ENCODE measurements around the gene SEMA4C. TPM values are rescaled to one million over a fixed set of nuclear protein-coding genes. Genes with fewer than 3 reads are reported as not detected.

Gene SEMA4C
- polyA plus RNA-seq, 1 donor (not counting 4 experiments of a cell fraction or from before 2014, with no cell fraction given) = 7.5 TPM

DNA sequence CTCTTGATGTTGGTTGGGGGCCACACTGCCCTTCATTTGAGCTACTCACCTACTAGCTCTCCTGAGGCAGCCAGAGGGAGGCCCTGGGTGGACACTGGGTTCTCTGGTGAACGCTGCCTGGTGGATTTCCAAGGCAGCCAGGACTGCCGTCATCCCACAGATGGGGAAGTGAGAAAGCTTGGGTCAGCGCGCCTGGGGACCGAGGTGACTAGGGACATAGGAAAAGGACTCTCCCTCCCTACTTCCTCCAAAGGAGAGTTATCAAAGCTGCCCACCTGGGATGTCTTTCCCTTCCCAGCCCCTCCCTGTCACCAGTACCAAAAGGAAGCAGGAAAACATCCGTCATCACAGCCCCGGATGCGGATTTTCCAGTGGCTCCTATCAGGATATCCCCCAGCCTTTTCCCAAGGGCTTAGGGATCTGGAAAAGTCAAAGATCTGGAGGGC is 3.8 kb upstream of the SEMA4C start:
- H3K9me3 ChIP-seq (ENCODE audit: control insufficient read depth, low read depth, low read length) = no peaks in the 10 kb centered on the region
- no peaks in the 10 kb centered on the region for H3K79me2 ChIP-seq (ENCODE audit: control insufficient read depth, insufficient read depth, low read length)
- H3K4me2 ChIP-seq (ENCODE audit: control insufficient read depth, extremely low read depth, insufficient read depth, low read depth, low read length) = no peak overlapping the region
- H3K4me3 ChIP-seq (ENCODE audit: control insufficient read depth in 2 of 3, extremely low read depth in 1 of 3, insufficient read depth in 2 of 3, low read depth in 1 of 3, low read length in 3 of 3) = no peak overlapping the region
- no peaks in the 10 kb centered on the region for H3K36me3 ChIP-seq (ENCODE audit: control insufficient read depth in 2 of 2, extremely low read depth in 1 of 2, insufficient read depth in 2 of 2, low read length in 2 of 2)
- TF ChIP-seq, protein P1, sequence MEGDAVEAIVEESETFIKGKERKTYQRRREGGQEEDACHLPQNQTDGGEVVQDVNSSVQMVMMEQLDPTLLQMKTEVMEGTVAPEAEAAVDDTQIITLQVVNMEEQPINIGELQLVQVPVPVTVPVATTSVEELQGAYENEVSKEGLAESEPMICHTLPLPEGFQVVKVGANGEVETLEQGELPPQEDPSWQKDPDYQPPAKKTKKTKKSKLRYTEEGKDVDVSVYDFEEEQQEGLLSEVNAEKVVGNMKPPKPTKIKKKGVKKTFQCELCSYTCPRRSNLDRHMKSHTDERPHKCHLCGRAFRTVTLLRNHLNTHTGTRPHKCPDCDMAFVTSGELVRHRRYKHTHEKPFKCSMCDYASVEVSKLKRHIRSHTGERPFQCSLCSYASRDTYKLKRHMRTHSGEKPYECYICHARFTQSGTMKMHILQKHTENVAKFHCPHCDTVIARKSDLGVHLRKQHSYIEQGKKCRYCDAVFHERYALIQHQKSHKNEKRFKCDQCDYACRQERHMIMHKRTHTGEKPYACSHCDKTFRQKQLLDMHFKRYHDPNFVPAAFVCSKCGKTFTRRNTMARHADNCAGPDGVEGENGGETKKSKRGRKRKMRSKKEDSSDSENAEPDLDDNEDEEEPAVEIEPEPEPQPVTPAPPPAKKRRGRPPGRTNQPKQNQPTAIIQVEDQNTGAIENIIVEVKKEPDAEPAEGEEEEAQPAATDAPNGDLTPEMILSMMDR (optimal IDR thresholded peaks at IDR 0.05 in 1 of 3, IDR thresholded peaks at IDR 0.05 in 1 of 3, conservative IDR thresholded peaks at IDR 0.05 in 1 of 3; ENCODE audit: extremely low read depth in 1 of 3, insufficient read depth in 2 of 3, low read length in 3 of 3) = no peak
- no peak for TF ChIP-seq EZH2 (IDR thresholded peaks at IDR 0.05; ENCODE audit: low read length)
- dilution Hi-C loops (cut with MboI; ENCODE audit: extremely low pct_ligation_motif_present, low sequenced_read_pairs) = no loop called here
- no peak overlapping the region for H3K27ac ChIP-seq (ENCODE audit: control insufficient read depth, insufficient read depth, low read length)
- H2AFZ ChIP-seq (ENCODE audit: control insufficient read depth, low read length) = no peak overlapping the region
- H3K9me1 ChIP-seq (ENCODE audit: control insufficient read depth, extremely low read depth, insufficient read depth, low read length) = peaks cover 3% of the 10 kb centered on the region
- FAIRE-seq (no peak), DNase-seq (ENCODE audit: low read depth, low spot score) (no peak)
- H3K9ac ChIP-seq (ENCODE audit: control insufficient read depth, extremely low read depth, insufficient read depth, low read length) = peak overlapping the region; percentile 22
- H3K4me1 ChIP-seq (ENCODE audit: control insufficient read depth, extremely low read depth, insufficient read depth, low read length) = peaks cover 32% of the 10 kb centered on the region
- H3K27me3 ChIP-seq (ENCODE audit: control insufficient read depth, extremely low read depth, insufficient read depth, low read length) = peaks cover 3% of the 10 kb centered on the region
- no peaks in the 10 kb centered on the region for H4K20me1 ChIP-seq (ENCODE audit: control insufficient read depth, extremely low read depth, insufficient read depth, low read length)

DNA sequence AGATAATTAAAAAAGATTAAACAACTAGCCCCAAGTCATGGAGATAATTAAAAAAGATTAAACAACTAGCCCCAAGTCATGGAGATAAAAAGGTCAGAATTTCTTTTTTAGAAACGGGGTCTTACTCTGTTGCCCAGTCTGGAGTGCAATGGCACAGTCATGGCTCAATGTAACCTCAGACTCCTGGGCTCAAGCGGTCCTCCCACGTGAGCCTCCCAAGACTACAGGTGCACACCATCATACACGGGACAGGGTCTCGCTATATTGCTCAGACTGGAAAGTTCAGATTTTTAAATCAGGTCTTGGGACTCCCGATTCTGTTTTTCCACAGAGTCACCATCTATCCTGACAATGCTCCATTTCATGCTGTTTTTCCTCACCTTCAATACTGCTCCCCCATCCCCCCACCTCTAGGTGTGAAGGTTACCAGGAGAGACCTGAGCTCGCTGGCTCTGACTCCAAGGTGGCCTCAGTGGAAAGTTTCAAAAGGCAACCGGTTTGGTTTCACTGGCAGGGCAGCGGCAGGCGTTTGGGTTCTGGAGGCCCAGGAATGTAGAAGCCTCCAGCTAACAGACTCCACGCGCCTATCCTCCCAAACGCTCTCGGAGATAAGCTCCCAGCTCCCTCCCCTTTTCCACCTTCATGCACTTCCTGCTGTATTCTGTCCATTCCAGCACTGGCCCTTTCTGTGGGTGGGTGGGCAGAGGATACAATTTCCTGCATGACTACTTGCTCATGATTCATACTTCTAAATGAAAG is 2.9 kb upstream of the SEMA4C start:
- FAIRE-seq (no peak), DNase-seq (ENCODE audit: low read depth, low spot score) (no peak)
- Histone ChIP-seq H3K4me2 (ENCODE audit: control insufficient read depth, extremely low read depth, insufficient read depth, low read depth, low read length) (no peak overlapping the region), H3K9me1 (ENCODE audit: control insufficient read depth, extremely low read depth, insufficient read depth, low read length) (peaks cover 3% of the 10 kb centered on the region), H3K27me3 (ENCODE audit: control insufficient read depth, extremely low read depth, insufficient read depth, low read length) (no peaks in the 10 kb centered on the region), H3K36me3 (ENCODE audit: control insufficient read depth in 2 of 2, extremely low read depth in 1 of 2, insufficient read depth in 2 of 2, low read length in 2 of 2) (no peaks in the 10 kb centered on the region), H3K79me2 (ENCODE audit: control insufficient read depth, insufficient read depth, low read length) (no peaks in the 10 kb centered on the region), H3K9ac (ENCODE audit: control insufficient read depth, extremely low read depth, insufficient read depth, low read length) (no peak overlapping the region), H3K27ac (ENCODE audit: control insufficient read depth, insufficient read depth, low read length) (no peak overlapping the region), H3K4me1 (ENCODE audit: control insufficient read depth, extremely low read depth, insufficient read depth, low read length) (peaks cover 34% of the 10 kb centered on the region), H3K9me3 (ENCODE audit: control insufficient read depth, low read depth, low read length) (no peaks in the 10 kb centered on the region), H2AFZ (ENCODE audit: control insufficient read depth, low read length) (no peak overlapping the region), H3K4me3 (ENCODE audit: control insufficient read depth in 2 of 3, extremely low read depth in 1 of 3, insufficient read depth in 2 of 3, low read depth in 1 of 3, low read length in 3 of 3) (no peak overlapping the region), H4K20me1 (ENCODE audit: control insufficient read depth, extremely low read depth, insufficient read depth, low read length) (no peaks in the 10 kb centered on the region)
- dilution Hi-C loops (cut with MboI; ENCODE audit: extremely low pct_ligation_motif_present, low sequenced_read_pairs) = no loop called here
- TF ChIP-seq EZH2 (IDR thresholded peaks at IDR 0.05; ENCODE audit: low read length) = no peak
- TF ChIP-seq, protein P1 (optimal IDR thresholded peaks at IDR 0.05 in 1 of 3, IDR thresholded peaks at IDR 0.05 in 1 of 3, conservative IDR thresholded peaks at IDR 0.05 in 1 of 3; ENCODE audit: extremely low read depth in 1 of 3, insufficient read depth in 2 of 3, low read length in 3 of 3) = no peak
